ENCODE data around the gene KCTD7. TPM values are rescaled to one million over a fixed set of nuclear protein-coding genes. Genes with fewer than 3 reads are reported as not detected.
A peak's percentile ranks its signal among the peaks of the same experiment; 100 is the strongest.
"Not testable (repeated sequence)": the region's sequence is repeated elsewhere in the genome, so short reads cannot be mapped to it uniquely, and the experiment has no call there.

Gene KCTD7
- total and polyA plus RNA-seq, 2 experiments from 2014 or later = 13.5 to 23.6 TPM

GRCh38 chr7:66591799-66592596 lies 36.7 kb upstream of the KCTD7 start:
- Histone ChIP-seq H3K4me1 (ENCODE audit: low read depth) (peaks cover 4% of the 10 kb centered on the region), H3K36me3 (no peaks in the 10 kb centered on the region), H3K9me3 (ENCODE audit: low read depth) (no peaks in the 10 kb centered on the region), H3K27ac (peak overlapping the region; percentile 97), H3K4me3 (peak overlapping the region; percentile 97), H3K27me3 (no peaks in the 10 kb centered on the region)
- TF ChIP-seq CTCF (IDR thresholded peaks at IDR 0.05; ENCODE audit: low read depth, low read length) = no peak
- peak; percentile 92 to 93 for DNase-seq (ENCODE audit: low read depth in 1 of 2, low spot score in 1 of 2)

GRCh38 chr7:66592597-66593146 lies 36.0 kb upstream of the KCTD7 start:
- Histone ChIP-seq H3K4me3 (peak overlapping the region; percentile 97), H3K27ac (peak overlapping the region; percentile 97)
- not testable (repeated sequence) for H3K9me3 ChIP-seq (ENCODE audit: low read depth); H3K36me3 ChIP-seq; H3K27me3 ChIP-seq; DNase-seq (ENCODE audit: low read depth in 1 of 2, low spot score in 1 of 2); H3K4me1 ChIP-seq (ENCODE audit: low read depth)

- not testable (repeated sequence) for DNase-seq (ENCODE audit: low read depth in 1 of 2, low spot score in 1 of 2); H3K4me1 ChIP-seq (ENCODE audit: low read depth); H3K36me3 ChIP-seq; H3K27ac ChIP-seq; H3K9me3 ChIP-seq (ENCODE audit: low read depth); H3K4me3 ChIP-seq; H3K27me3 ChIP-seq
Measured at GRCh38 chr7:66594082-66594481, 34.6 kb upstream of the KCTD7 start.

GRCh38 chr7:66597461-66597860 lies 31.2 kb upstream of the KCTD7 start:
- Histone ChIP-seq H3K36me3 (no peaks in the 10 kb centered on the region), H3K4me3 (no peak overlapping the region), H3K27me3 (no peaks in the 10 kb centered on the region), H3K9me3 (ENCODE audit: low read depth) (no peaks in the 10 kb centered on the region), H3K4me1 (ENCODE audit: low read depth) (peaks cover 3% of the 10 kb centered on the region), H3K27ac (no peak overlapping the region)
- TF ChIP-seq CTCF (IDR thresholded peaks at IDR 0.05; ENCODE audit: low read depth, low read length) = no peak
- DNase-seq (ENCODE audit: low read depth in 1 of 2, low spot score in 1 of 2) = no peak

- no peak for TF ChIP-seq CTCF (IDR thresholded peaks at IDR 0.05; ENCODE audit: low read depth, low read length)
- DNase-seq (ENCODE audit: low read depth in 1 of 2, low spot score in 1 of 2) = no peak
- Histone ChIP-seq H3K9me3 (ENCODE audit: low read depth) (no peaks in the 10 kb centered on the region), H3K4me3 (no peak overlapping the region), H3K27ac (no peak overlapping the region), H3K36me3 (no peaks in the 10 kb centered on the region), H3K4me1 (ENCODE audit: low read depth) (no peaks in the 10 kb centered on the region), H3K27me3 (no peaks in the 10 kb centered on the region)
Measured at GRCh38 chr7:66602159-66602558, 26.5 kb upstream of the KCTD7 start.

GRCh38 chr7:66604198-66604597 lies 24.5 kb upstream of the KCTD7 start:
- no peak overlapping the region for H3K4me3 ChIP-seq
- TF ChIP-seq CTCF (IDR thresholded peaks at IDR 0.05; ENCODE audit: low read depth, low read length) = no peak
- no peak overlapping the region for H3K27ac ChIP-seq
- DNase-seq (ENCODE audit: low read depth in 1 of 2, low spot score in 1 of 2) = no peak
- H3K36me3 ChIP-seq = no peaks in the 10 kb centered on the region
- no peaks in the 10 kb centered on the region for H3K27me3 ChIP-seq
- no peaks in the 10 kb centered on the region for H3K4me1 ChIP-seq (ENCODE audit: low read depth)
- H3K9me3 ChIP-seq (ENCODE audit: low read depth) = no peaks in the 10 kb centered on the region

GRCh38 chr7:66606540-66607291 lies 22.0 kb upstream of the KCTD7 start:
- not testable (repeated sequence) for H3K4me3 ChIP-seq; H3K4me1 ChIP-seq (ENCODE audit: low read depth); H3K36me3 ChIP-seq; DNase-seq (ENCODE audit: low read depth in 1 of 2, low spot score in 1 of 2); H3K27me3 ChIP-seq; H3K27ac ChIP-seq; H3K9me3 ChIP-seq (ENCODE audit: low read depth)
